ENCODE results near the gene SEMA3G.
A peak's percentile ranks its signal among the peaks of the same experiment; 100 is the strongest.

SEMA3G gene

DNA sequence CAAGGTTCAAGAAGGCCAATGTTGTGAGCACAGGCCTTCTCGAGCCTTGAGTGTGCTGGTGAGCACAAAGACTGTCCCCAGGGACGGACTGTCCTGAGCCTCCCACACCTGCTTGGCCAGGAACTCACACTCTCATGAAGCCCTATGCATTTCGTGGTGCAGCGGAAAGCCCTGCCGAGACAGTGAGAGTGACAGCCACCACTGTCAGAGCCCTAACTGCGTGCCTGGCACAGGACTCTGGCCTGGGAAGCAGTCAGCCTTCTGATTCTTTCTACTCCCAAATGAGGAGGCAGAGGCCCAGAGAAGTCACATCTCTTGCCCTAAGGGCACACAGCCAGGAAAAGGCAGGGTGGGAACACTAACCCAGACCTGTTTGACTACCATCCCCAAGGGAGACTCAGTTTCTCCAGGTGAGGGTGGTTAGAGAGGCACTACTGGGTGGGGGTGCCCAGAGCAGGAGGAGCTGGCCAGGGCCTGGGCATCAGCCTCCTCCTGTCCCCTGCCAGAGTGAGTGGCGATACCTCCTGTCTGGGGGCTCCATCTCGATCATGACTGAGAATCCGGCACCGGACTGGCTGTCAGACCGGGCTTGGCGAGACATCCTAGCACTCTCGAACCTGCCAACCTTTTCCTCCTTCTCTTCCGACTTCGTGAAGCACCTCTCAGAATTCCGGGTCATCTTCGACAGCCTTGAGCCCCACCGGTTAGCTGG lies 50.8 kb downstream of the SEMA3G start:
- DNase-seq, result no peak

DNA sequence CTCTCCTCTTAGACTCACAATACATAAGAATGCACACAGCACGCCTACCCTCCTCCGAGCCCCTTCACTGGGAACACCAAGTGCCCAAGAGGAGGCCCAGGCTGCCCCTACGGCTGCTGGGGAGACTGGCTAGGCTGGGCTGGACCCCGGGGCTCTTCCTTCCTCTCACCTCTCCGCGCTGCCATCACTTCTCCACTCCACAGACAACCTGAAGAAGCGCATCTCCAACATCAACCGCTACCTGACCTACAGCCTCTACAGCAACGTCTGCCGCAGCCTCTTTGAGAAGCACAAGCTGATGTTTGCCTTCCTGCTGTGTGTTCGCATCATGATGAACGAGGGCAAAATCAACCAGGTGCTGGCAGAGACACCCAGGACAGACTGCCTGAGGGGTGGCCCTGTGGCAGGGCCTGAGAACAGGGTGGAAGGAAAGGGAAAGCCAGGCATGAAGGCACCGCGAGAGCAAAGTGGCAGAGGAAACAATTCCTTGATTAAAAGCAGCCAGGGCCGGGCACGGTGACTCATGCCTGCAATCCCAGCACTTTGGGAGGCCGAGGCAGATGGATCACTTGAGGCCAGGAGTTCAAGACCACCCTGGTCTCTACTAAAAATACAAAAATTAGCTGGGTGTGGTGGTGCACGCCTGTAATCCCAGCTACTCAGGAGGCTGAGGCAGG lies 51.6 kb downstream of the SEMA3G start:
- DNase-seq, result no peak

DNA sequence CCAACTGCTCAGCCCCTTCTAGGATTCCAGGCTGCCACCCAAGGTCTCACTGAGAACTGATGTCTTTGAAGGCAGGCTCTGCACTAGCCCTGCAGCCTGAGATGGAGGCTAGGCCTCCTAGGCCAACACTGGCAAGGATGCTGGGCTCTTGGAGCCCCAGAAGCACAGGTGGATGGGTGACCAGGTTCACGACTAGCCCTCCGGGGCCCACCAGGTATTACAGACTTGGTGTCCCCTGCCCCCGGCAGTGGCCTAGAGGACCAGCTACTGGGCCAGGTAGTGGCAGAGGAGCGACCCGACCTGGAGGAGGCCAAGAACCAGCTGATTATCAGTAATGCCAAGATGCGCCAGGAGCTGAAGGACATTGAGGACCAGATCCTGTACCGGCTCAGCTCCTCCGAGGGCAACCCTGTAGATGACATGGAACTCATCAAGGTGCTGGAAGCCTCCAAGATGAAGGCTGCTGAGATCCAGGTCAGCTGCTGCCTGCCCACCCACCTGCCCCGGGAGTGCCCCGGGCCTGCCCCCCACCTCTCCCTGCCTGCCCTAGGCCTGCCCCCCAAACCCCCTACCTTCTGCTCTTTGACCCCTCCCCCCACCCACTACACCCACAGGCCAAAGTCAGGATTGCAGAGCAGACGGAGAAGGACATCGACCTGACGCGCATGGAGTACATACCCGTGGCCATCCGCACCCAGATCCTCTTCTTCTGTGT lies 52.5 kb downstream of the SEMA3G start:
- DNase-seq, result no peak

DNA sequence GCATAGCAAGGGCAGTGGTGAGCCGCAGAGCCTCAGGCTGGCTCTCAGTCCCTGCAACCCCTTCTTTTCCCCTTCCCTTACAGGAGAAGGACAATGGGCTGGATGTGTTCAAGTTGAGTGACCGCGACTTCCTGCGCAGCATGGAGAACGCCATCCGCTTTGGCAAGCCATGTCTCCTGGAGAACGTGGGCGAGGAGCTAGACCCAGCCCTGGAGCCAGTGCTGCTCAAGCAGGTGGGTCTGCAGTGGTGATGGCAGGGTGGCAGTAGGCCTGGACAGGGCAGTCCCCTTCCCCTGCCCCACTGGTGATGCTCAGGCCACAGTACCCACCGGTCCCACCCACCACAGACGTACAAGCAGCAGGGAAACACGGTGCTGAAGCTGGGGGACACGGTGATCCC lies 53.8 kb downstream of the SEMA3G start:
- DNase-seq, result no peak

DNA sequence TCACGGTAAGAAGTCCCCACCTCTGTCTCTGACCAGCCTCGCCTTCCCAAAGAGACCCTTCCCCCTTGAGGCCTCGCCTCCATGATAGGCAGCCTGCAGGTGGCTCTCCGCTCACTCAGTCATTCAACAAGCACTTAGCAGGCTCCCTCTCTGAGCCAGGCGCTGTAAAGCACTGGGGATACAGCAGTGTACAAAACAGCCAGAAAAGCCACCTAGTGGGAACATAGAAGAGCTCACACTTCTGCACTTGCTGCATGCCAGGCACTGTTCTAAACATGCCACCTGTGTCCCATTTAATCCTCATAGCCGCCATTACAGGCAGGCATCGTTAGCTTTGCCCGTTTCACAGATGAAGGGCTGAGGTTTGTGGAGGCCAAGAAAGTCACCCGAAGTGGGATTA lies 56.0 kb downstream of the SEMA3G start:
- peak; percentile 30 for DNase-seq

DNA sequence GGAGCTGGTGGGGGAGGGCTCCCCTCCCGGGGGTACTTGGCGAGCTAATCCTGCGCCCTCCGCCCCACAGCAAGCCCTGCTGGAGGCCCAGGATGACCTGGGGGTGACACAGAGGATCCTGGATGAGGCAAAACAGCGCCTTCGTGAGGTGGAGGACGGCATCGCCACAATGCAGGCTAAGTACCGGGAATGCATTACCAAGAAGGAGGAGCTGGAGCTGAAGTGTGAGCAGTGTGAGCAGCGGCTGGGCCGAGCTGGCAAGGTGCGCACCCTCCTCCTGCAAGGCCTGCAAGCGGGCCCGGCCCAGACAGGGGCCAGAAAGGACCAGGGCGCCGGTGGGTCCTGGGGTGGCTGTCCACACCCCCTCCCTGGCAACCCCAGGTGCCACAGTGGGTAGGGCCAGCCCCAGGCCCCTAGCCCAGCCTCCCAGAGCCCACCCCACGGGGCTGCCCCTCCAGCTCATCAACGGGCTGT lies 56.5 kb downstream of the SEMA3G start:
- no peak for DNase-seq

DNA sequence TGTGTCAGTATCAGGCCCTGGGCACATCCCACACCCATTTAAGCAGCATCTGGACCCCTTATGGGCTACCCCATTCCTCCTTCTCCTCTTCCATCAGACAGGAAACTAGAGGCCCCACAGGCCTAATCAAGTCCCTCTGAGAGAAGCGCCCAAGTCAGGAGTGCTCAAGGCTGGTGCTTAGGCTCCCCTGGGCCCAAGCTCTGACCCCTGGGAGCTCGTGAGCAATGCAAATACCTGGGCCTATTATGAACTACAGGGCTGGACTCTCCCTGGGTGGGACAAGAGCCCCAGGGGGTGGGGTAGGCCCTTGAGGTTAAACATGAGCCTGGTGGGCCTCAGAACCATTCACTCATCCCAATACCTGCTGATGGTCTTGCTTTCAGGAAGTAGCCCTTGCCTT lies 57.4 kb downstream of the SEMA3G start:
- DNase-seq, result no peak

DNA sequence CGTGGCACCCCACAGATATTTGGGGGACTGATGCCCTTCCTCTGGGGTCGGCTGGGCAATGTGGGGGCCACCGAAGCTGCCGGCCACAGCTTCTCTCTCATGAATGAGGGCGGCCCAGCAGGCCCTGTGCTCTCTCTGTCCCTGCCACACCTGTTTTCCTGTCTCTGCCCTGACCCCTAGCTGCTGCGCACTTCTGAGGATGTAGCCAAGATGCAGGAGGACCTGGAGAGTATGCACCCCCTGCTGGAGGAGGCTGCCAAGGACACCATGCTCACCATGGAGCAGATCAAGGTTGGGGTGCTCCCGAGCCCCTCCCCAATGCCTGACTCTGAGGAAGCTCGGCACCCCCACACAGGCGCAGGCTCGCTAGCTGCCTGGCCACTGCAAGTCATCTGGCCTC lies 59.7 kb downstream of the SEMA3G start:
- DNase-seq, result peak; percentile 67

DNA sequence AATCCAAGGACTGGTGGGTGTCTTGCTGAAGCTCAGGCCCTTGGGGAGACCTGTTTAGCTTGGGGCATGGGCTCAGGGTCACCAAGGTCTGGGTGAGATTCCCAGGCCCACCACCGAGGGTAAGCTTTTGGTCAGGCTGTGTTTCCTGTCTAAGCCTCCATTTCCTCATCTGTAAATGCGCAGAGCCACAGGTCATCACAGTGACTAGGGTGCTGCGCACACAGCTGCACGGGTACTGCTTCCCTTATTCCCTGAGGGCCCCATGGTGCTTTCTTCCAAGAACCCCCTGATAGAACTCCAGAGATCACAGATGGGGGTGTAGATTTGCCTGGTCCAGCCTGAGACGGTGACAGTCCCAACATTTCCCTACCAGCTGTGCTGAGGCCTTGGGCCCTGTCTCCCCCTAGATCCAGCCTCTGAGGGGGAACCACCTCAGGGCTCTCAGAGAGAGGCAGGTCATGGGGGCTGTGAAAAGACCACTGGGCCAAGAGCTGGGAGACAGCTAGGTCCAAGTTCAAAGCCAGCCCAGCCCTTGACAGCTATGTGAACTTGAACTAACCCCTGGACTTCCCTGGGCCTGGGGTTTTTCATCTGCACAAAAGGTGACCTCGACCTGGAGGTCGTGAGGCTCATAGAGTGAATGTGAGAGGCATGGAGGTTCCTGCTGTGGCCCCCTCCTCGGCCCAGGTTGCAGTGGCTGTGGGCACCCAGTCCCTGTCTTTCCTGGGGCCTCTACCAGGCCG lies 60.7 kb downstream of the SEMA3G start:
- DNase-seq, result no peak

DNA sequence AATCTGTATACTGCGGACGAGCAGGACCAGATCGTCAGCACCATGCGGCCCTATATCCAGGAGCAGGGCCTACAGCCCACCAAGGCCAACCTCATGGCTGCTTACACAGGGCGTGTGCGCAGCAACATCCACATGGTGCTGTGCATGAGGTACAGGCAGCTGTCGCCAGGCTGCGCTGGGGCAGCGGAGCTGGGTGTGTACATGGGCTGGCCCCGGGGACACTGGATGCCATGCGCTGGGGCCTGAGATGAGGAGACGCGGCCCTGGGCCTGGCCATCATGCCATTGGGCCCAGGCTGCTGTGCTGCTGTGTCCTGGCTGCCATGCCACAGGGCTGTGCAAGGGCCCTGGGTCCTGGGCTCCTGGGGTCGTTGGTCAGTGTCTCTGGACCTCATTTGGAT lies 61.5 kb downstream of the SEMA3G start:
- DNase-seq, result no peak
